HG02678 (cell line): ENCODE data around the gene TAF9B.
A peak's percentile ranks its signal among the peaks of the same experiment; 100 is the strongest.
"Not testable (repeated sequence)": the region's sequence is repeated elsewhere in the genome, so short reads cannot be mapped to it uniquely, and the experiment has no call there.

Experiments
- ATAC-seq: cut with Tn5 transposase; IDR thresholded peaks from one replicate; pipeline ENCODE4 v1.9.1; 2021; ENCODE audit warnings: mild to moderate bottlenecking, moderate library complexity; ENCODE audit not compliant: unreplicated experiment

TAF9B gene, protein sequence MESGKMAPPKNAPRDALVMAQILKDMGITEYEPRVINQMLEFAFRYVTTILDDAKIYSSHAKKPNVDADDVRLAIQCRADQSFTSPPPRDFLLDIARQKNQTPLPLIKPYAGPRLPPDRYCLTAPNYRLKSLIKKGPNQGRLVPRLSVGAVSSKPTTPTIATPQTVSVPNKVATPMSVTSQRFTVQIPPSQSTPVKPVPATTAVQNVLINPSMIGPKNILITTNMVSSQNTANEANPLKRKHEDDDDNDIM

DNA sequence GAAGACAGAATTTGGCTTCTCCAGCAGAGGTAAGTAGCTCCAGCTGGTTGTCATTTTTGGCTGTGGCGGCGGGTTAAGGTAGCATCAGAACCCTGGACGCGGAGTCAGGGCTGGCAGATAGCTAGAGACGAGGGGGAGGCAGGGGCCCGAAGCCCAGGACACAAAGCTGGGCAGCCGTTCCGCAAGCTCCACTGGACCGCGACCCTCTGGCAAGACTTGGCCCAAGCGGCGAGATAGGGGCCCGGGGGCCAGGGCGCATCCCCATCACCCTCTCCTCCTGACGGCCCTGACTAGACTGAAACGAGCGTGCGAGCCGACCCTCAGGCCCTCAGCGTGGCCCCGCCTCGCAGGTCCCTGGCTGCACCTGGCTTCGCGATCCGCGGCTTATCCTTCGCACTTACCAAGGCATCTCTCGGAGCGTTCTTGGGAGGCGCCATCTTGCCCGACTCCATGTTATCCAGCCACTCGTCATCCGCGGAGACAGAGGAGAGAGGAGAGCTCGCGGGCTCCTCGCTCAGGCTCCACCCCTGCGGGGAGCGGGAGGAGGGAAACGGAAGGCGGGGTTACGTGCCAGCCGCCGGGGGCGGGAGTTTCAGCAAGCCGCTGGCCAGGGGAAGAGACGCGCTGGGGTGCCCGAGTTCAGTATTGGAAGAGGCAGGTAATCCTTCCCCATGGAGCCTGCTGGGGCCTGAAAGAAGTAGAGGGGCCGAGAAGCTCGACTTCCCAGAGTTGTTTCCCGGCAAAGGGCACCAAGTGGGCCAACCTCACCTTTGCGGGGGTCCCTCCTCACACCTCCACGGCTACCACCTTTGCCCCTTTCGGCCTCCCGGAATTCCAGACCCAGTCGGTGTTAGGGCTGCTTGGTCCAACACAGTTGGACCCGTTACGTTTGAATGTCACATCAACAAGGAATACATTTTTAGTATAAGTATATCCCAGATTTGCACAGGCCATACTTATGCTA lies at the start of gene TAF9B:
TSS of gene TAF9B (minus strand) at position 491 of the 964 bp plus-strand sequence. CDS start at position 452, 39 bp downstream.
- peak; percentile 96 for ATAC-seq

DNA sequence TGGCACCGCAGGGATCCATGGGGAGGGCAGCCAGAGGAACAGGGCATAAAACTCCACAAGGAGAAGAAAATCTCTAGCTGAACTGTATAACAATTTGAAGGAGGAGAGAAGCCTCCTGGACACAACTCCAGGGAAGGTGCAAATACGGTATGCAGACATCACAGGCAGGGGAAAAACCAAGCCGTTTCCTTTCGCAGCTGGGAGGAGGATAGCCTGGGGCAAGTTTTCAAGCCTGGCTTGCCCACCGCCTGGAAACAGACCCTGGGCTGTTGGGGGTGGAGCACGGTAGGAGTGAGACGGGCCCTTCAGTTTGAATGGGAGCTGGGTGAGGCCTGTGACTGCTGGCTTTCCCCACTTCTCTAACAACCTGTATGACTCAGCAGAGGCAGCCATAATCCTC lies 43.4 kb upstream of the TAF9B start:
- no peak for ATAC-seq

DNA sequence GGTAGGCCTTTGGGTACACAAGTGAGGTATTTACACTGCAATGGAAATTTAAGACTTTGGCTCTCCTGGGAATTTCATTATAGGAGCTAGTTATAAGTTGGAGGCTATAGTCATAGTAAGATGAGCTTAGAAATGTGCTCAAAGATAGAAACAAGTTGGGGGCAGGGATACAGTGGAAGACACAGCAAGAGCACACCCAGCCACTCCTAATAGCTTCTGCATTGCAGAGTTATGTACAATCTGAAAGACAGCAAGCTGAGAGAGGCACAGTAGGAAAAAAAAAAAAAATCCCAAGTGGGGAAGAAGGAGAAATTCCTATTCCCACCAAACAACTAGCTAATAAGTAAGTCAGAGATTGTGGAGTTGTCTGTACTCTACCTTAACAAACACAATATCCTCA lies 41.9 kb upstream of the TAF9B start:
- no peak for ATAC-seq

DNA sequence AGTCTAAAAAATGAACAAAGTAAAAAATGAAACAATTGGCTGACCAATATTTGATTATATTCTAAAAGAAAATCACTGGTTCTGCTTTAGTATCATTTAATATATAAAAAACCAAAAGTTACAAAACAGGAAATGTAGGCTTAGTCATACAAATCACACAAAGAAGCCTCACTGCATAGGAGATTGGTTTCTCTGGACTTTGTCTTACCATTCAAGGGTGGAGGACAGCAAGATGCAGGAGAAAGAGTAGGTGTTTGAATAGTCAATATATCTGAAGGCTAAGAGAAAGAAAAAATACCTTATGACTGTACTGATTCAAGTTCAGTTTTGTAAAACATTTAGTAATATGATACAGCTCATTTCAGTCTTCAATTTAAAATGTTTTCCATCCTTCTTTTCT lies 28.6 kb upstream of the TAF9B start:
- no peak for ATAC-seq

DNA sequence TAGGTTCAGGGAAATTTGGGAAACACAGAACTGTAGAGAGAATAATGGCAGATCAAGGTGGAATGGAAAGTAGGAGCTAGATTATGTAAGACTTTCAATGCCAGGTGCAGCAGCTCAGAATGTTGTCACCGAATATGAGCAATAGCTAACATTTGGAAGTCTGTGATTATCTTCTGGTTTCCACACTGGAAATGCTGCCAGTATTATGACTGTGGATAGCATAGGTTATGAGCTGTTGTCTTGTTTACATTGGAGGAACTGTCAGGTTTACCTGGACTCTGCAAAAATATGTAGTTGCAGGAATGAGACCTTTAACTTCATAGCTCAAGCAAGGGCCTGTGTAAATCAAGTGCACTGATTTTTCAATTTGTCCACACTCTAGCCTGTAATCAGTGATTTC lies 26.0 kb upstream of the TAF9B start:
- ATAC-seq: no peak

DNA sequence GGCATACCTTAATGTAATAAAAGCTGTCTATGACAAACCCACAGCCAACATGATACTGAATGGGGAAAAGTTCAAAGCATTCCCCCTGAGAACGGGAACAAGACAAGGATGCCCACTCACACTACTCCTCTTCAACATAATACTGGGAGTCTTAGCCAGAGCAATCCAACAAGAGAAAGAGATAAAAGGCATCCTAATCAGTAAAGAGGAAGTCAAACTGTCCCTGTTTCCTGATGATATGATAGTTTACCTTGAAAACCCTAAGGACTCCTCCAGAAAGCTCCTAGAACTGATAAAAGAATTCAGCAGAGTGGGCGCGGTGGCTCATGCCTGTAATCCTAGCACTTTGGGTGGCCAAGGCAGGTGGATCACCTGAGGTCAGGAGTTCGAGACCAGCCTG lies 23.7 kb upstream of the TAF9B start:
- ATAC-seq: not testable (repeated sequence)

DNA sequence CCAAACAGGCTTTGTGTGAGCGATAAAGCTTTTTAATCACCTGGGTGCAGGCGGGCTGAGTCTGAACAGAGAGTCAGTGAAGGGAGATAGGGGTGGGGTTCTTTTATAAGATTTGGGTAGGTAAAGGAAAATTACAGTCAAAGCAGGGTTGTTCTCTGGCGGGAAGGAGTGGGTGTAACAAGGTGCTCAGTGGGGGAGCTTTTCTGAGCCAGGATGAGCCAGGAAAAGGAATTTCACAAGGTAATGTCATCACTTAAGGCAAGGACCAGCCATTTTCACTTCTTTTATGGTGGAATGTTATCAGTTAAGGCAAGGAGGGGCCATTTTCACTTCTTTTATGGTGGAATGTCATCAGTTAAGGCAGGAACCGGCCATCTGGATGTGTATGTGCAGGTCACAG lies 21.3 kb upstream of the TAF9B start:
- not testable (repeated sequence) for ATAC-seq

DNA sequence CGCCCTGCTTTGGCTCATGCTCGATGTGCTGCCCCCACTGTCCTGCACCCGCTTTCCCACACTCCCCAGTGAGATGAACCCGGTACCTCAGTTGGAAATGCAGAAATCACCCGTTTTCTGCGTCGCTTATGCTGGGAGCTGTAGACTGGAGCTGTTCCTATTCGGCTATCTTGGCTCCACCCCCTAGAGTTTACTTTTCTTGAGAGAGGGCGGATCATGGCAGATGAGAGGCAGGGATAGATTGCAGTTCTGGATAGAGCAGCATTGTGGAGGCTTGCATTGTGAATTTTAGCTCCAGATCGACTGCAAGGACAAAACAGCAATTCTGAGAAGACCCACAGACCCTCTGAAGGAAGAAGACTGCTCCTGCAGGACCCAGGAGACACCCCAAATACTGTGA lies 18.4 kb upstream of the TAF9B start:
- ATAC-seq: not testable (repeated sequence)

DNA sequence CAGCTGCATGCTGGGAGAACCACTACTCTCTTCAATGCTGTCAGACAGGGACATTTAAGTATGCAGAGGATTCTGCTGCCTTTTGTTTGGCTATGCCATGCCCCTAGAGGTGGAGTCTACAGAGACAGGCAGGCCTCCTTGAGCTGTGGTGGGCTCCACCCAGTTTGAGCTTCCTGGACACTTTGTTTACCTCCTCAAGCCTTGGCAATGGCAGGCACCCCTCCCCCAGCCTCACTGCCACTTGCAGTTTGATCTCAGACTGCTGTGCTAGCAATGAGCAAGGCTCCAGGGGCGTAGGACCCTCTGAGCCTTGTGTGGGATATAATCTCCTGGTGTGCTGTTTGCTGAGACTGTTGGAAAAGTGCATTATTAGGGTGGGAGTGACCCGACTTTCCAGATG lies 17.9 kb upstream of the TAF9B start:
- ATAC-seq: not testable (repeated sequence)

DNA sequence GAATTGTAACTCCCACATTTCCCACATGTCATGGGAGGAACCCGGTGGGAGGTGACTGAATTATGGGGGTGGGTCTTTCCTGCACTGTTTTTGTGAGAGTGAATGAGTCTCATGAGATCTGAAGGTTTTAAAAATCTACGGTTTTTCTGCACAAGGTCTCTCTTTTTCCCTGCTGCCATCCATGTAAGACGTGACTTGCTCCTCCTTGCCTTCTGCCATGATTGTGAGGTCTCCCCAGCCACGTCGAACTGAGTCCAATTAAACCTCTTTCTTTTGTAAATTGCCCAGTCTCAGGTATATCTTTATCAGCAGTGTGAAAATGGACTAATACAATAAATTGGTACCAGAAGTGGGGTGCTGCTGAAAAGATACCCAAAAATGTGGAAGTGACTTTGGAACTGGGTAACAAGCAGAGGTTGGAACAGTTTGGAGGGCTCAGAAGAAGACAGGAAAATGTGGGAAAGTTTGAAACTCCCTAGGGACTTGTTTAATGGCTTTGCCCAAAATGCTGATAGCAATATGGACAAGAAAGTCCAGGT lies 7.6 kb upstream of the TAF9B start:
- ATAC-seq: not testable (repeated sequence)

DNA sequence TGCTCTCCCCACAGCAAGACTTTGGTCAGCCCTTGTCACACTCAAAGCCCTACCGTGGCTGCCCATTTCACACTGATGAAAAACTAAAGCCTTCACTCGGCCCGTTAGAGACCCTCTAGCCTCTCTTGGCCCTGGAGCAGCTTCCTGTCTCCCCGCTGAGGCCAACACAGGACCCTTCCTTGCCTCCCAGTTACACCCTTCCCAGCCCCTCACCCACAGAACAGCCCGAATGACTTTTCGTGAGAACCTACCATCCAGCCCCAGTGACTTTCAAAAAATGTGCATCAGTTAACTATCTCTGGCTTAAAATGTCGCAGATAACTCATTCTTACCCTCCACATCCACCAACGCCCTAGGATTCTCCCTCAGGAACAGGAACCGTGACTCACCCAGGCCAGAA lies 756 bp upstream of the TAF9B start:
- ATAC-seq: no peak

DNA sequence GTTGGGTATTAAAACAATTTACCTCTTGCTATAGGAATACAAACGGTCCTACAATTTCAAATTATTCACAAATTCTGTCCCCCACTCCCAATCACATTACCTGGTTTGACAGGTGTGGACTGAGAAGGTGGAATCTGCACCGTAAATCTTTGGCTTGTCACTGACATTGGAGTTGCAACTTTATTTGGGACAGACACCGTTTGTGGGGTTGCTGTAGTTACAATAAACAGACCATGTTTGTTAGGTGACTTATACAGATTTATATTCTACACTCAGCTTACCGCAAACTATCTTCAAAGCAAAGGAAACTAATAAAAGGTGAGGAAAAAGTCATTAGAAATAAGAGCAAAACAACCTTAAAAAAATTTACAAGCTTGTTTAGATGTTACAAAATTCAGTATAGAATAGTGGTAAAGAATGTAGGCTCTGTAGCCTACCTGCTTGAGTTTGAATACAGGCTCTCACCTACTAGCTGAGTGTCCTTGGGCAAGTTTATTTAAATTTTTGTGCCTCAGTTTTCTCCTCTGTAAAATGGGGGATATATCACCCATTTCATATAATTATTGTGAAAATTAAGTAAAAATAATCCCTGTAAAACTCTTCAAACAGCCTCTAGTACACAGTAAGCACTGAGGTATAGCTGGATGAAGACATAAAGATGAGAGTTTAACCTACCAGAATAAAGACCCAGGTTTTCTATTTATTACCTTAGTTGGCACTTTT lies 6.1 kb downstream of the TAF9B start:
- no peak for ATAC-seq

DNA sequence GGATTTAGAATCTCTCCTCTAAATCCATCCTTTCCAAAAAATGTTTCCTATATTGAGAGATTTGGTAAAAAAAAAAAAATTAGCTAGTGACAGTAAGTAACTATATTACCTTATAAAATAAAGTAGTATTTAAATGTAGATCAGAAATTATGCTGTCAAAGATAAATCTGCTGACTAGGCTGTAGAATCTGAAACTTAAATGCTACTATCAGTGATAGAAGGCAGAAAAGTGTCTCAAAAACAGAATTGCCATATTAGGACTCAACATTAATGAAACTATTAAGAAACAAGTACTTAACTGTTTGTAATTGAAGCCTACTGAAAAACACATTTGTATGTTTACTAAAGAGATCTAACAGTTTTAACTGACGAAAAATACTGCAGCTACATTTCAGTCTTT lies 8.3 kb downstream of the TAF9B start:
- ATAC-seq: no peak

DNA sequence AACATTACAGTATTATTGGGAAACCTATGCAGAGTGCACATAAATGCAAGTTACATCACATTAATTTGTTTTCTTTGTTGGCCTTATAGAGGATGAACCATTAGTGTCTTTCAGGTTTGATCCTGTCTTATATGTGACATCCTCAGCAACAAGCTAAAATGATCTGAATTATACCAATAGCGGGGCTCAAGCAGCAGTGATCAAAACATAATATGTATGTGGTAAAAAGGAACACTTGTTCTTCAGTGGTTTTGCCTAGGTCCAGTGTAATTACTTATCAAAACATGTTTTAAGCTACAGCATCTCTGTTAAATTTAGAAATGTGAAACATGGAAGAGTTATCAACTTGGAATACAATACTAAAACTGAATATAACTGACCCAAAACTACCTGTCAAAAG lies 9.1 kb downstream of the TAF9B start:
- no peak for ATAC-seq

DNA sequence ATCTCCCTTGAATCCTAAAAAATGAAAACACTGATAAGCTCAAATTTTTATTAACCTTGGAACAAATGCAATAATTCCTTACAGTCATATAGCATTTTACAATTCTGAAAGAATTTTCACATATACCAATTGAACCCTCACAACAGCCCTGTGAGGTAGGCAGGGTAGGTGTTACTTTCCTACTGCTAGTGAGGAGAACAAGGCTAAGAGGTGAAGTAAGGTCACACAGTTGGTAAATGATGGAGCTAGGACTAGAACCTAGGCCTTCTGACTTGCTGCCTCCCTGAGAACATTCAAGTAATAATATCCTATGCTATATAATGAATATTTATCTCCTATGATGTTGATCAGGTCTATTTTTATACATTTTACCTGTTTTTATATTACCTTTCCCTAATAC lies 9.7 kb downstream of the TAF9B start:
- ATAC-seq: no peak

DNA sequence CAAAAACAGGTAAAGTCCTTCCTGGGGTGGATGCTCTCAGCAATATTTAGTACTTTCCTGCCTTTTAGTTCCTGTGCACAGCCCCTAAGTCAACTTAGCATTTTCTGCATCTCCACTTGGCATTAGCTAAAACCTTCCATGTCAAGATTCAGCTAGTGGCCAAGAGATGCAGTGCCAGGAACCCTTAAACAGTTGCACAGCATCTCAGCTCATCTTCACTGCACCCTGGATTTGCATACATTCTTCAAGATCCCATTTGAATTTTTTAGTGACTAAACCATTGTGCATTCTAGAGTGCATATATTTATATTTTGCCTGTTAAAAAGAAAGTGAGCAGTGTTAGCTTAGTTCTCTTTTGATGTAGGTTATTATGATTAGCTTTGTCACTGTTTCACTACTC lies 13.7 kb downstream of the TAF9B start:
- not testable (repeated sequence) for ATAC-seq

DNA sequence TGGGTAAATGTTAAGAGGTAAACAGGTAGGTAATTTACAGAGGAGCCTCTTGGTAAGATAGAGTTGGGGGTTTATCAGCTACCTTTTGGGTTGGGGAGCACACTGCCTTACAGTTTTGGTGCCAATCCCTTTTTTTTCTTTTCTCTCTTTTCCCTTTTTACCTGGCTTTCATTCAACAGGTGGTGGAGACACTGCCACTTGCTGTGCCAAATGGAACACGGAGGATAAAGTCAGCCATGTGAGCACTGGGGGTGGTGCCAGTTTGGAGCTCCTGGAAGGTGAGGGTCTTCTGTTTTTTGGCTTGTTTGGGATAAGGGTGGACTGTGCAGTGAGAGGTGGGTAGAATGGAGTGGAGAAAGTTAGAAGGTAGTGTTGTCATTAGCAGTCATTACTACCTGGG lies 14.3 kb downstream of the TAF9B start:
- ATAC-seq: no peak

DNA sequence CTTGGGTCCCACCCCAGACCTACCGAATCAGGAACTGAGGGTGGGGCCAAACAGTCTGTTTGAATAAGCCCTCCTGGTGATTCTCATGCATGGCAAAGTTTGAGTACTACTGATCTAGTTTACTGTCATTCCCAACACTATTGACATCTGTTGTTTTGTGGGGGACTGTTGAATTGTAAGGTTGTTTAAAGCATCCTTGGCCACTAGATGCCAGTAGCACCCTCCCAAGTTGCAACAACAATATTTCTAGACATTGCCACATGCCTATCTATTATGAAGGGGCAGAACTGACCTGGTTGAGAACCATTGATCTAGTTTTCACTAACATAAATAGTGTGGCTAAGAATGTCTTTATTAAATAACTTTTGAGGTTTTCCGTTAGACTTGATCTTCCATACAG lies 15.1 kb downstream of the TAF9B start:
- no peak for ATAC-seq

DNA sequence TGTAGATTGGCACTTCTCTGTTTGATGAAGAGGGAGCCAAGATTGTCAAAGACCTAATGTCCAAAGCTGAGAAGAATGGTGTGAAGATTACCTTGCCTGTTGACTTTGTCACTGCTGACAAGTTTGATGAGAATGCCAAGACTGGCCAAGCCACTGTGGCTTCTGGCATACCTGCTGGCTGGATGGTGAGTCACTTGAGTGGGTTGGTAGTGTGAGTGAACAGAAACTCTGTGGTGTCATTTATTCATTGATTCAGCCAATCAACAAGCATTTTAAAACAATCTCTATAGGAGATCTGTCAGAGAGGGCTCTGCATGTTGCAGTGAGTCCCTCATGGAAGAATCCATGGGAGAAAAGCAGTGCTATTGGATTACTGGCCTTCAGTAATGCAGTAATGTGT lies 16.3 kb downstream of the TAF9B start:
- no peak for ATAC-seq

DNA sequence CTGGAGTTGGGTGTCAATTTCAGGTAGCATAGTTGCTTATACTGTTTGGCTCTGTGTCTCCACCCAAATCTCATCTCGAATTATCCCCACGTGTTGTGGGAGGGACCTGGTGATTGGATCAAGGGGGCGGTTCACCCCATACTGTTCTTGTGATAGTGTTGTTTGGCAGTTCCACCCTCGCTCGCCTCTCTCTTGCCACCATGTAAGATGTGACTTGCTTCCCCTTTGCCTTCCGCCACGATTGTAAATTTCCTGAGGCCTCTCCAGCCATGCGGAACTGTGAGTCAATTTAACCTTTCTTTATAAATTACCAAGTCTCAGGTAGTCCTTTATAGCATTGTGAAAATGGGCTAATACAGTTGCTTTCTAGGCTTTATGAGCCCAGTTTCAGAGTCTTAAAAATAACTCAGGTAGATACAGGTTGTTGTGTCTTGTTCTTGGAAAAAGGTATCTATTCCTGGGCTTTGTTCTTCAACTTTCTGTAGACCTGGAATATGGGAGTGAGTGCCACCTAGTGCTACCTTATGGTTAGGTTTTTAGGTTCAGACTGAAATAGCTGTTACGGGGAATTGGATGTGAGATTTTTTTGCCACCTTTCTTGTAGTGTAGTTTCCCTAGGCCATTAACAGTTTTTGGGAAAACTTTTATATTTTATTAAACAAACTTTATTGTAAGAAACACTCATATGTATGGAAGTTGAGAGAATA lies 19.8 kb downstream of the TAF9B start:
- ATAC-seq: no peak

DNA sequence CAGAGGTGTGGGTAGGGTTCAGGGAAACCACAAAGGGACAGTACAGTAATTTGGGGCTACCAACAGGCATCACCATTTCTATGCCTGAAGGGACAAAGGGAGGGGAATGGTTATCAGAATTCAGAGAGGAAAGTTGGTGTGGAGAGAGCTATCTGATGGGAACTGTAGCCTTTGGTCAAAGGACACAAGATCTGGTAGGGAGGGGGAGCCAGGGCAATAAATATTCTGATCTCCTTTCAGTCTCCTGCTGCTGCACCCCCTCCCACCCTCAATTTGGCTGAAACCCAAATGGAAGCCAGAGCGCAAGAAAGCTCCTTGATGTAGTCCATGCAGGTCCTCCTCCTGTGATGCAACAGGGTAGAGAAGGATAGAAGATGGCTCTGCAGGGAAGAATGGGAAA lies 20.8 kb downstream of the TAF9B start:
- ATAC-seq: no peak
